Caki2 (cell line): ENCODE data around the gene GPBP1L1. TPM values are rescaled to one million over a fixed set of nuclear protein-coding genes. Genes with fewer than 3 reads are reported as not detected.

ENCODE experiments used
- DNase-seq: peaks from one replicate; pipeline ENCODE4 v3.0.0-alpha.2; 2015; ENCODE audit warnings: low read depth
- in situ Hi-C: cut with HindIII; loops from 2 replicates; pipeline ENCODE4 v1.10.0; 2016; ENCODE audit warnings: low sequenced_read_pairs, low pct_unique_long_range_greater_than_20kb, mixed read lengths
- total RNA-seq: library from RNA; depleted of rRNA; stranded (reverse); fragments of >200 nt; shearing (Covaris generic); gene quantifications from 2 replicates; pipeline ENCODE4 v1.2.3, GENCODE V29; 2014; ENCODE audit warnings: low replicate concordance

The GPBP1L1 gene
- total RNA-seq, 1 experiment from 2014 or later, result 90.2 TPM

DNA sequence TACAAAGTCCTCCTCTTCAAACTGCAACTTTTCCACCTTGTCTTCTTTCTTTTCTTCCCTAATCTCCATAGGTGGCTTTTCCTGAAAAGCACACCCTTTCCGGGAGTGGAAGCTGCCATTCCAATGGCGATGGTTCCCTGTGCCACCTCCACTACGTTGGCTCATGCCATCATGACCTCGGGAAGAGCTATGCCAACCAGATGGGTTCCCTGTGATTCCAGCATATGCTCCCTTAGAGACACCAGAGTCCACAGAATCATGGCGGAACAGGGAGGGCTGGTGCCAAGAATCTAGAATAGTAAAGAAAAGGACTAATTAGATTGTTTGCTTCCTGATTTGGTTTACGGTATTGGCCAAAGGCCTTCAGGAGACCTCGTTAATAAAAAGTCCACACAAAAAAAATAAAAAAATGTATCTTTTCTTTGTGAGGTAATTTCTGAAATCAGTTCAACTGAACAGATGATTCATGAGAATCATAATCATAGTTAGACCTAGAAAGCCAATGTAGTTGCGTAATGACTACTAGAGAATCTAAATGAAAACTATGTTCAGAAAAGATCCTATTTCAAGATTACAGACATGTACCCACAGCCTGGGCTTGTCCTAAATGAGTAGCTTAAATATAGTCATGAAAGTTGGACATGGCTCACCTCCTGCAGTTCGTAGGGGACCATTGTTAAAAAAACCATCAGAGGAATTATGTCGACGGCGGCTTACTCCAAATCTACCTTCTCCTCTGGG, 31.6 kb downstream of the GPBP1L1 start:
- no peak for DNase-seq
- in situ Hi-C loops, result no loop called here

GRCh38 chr1:45647248-45648021, 38.9 kb downstream of the GPBP1L1 start:
- DNase-seq, result no peak
- in situ Hi-C loops, result no loop called here

DNA sequence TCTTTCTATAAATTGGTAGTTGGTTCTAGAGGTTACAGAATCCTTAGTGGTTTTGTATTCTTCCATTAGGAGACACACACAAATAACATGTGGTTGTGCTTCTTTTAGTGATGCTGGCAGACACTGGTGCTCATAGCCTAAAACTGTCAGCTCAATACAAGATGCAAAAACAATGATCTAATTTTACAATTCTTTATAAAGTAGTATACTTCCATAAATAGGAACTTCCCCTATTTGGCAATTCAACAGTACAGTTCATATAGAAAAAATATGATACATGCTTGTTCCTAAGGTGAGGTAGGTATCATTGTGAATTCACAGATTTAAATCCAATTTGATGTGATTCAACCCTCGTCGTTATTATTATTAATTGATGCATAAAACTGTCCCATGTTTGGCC, 41.7 kb downstream of the GPBP1L1 start:
- in situ Hi-C loops, result no loop called here
- no peak for DNase-seq

DNA sequence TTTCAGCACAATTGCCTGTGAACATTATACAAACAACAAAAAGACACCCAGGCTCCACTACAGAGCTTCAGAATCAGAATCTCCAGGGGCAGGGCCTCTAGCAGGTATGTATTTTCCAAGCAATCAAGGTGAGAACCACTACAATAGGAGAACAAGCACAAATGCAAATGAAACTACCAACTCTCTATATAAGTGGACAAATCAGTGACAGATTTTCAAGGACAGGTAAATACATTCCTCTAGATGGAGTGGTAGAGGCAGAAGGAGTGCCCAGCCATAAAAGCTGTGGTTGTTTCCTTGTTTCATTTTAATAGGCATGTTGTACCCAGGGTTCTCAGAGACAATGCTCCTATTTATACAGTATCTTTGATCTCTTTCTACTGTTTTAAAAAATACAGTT, 42.4 kb downstream of the GPBP1L1 start:
- in situ Hi-C loops, result no loop called here

GRCh38 chr1:45643321-45643720, 43.0 kb downstream of the GPBP1L1 start:
- no peak for DNase-seq
- in situ Hi-C loops, result no loop called here

More for the DNA sequence above, 42.4 kb downstream of the GPBP1L1 start:
- peak; percentile 47 for DNase-seq

- no peak for DNase-seq
- in situ Hi-C loops, result no loop called here
Observed at GRCh38 chr1:45640293-45640692, 46.0 kb downstream of the GPBP1L1 start.

DNA sequence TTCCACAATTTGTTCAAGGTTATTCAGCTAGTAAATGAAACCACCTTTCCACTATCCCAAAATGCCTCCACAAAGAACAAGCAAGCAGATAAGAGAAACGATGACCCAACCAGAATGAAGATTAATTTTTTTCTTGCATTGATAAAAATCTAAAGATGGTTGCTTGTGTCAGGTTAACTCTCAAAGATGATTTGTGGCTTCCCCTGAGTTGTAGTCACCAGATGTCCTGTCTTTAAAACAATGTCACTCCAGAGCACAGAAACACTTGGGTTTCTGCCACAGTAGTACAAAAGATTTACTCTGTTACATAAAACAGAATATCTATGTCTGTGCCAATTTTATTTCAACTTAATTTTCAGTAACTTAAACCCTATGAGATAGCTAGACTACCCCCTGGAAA, 51.1 kb downstream of the GPBP1L1 start:
- in situ Hi-C loops, result no loop called here
- no peak for DNase-seq

DNA sequence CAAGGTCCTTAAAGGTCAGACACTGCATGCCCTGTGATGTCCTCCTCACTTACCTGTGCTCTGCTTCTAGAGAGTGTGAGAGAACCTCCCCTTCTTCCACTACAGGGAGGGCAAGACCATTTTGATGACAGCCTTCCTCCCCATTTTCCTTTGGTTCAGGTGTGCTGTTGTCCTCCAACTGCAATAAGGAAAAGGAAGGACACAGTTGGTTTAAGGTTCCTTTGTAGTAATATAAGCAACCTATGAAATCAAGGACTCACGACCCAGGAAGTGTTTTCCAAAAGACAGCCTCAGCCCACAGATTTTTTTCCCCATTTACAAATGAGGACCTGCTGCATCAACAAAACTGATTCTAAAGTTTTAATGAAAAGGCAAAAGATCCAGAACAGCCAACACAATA, 55.9 kb downstream of the GPBP1L1 start:
- no peak for DNase-seq
- in situ Hi-C loops, result no loop called here

DNA sequence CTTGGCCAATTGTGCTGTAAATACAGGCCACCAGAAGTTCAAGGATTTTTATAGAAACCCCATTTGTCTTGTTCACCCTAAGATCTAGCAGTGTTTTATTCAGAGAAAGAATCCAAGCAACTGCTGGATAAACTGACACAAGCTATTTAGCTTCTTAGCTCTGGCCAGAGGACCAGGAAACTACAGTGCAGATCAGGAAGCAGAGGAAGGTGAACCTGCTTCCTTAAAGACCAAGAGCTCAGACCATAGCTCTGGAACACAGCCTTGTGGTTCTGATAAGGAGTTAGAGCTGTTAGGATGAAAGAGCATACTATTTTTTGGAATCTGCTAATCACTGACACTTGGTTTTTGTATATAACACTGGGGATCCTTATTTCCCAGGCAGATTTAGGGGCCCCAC, 57.3 kb downstream of the GPBP1L1 start:
- in situ Hi-C loops, result no loop called here
- no peak for DNase-seq

GRCh38 chr1:45623972-45624371, 62.4 kb downstream of the GPBP1L1 start, which contains the start of gene CCDC17:
TSS of gene CCDC17 (minus strand) at chr1:45624054. CDS start at chr1:45623909, 145 bp downstream.
- in situ Hi-C loops, result no loop called here
- DNase-seq, result no peak

DNA sequence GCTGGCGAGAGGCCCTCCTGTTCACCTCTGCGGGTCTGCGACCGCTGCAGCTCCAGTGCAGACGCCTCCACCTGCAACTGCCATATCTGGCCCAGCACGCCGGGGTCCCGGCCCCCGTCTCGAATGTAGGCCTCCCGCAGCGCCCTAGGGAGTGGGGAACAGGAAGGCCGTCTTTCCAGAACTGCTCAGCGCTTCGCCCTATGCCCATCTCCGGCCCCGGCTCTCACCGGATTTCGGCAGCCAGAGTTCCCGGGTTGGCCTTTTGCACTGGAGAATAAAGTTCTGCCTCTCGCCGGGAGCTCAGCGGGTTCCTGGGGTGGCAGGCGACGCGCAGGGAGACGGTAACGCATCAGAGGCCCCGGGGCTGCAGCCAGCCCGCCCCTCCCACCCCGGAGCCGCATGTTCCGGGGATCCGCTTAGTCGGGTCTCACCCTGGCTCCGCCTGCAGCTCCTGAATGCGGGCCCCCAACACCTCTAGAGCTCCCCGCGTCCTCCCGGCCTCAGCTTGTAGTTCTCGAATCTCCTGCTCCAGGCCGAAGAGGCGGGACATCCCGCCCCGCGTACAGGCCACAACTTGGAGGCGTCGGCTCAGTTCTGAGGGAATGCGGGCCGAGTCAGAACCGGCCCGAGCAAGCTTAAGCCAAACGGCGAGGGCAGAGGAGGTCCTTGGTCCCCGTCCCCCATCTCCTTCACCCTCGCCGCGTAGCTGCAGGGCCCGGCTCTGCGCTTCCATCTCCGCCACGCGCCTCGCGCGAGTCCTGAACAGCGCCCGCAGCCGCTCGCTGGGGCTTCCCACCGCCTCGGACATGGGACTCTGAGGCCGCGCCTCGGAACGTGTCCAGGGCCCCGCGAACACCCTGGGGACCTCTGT, 63.6 kb downstream of the GPBP1L1 start:
- in situ Hi-C loops, result no loop called here
- no peak for DNase-seq

- in situ Hi-C loops, result no loop called here
- DNase-seq, result no peak
Observed at GRCh38 chr1:45621895-45622523, 64.3 kb downstream of the GPBP1L1 start.

GRCh38 chr1:45621501-45621836, 64.9 kb downstream of the GPBP1L1 start:
- in situ Hi-C loops, result no loop called here
- DNase-seq, result no peak

DNA sequence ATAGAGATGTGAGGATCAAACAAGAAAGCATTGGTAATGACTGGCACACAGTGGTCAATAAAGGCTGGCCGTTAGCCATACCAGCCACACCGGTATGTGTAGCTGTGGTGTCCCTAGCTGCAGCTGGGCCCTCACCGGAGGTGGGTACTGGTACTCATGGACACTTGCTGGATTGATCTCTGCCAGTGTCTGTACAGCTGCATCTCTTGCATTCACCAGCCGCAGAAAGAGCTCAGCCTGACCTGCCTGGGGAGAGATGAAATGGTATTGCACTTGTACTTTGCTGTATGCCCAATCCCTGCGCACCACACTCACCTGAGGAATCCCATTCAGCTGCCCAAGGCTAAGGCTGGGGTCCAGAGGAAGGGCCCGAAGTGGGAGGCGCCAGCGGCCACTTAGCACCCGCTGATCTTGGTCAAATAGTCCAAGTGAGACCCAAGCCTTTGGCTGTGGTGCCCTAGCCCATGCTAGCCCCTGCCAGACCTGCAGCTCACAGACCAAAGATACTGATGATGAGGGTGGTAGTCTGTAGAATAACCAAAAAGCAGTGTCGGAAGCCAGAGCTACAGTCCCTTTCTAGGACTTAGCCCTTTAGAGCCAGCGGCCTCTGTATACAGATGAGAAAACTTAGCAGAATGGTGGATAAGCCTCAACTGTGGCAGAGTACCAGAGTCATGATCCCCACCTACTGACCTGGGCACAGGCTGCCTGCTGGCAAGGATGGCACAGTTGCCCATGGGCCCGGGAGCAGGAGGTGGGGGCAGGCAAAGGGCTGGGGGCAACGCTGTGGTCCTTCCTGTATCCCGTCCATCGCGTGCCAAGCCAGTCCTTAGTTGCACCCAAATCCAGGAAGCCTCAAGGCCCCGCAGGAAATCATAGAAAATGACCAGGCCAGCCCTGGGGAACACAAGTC, 65.5 kb downstream of the GPBP1L1 start:
- no peak for DNase-seq

GRCh38 chr1:45619149-45619921, 67.0 kb downstream of the GPBP1L1 start:
- DNase-seq, result no peak
- in situ Hi-C loops, result no loop called here

More for the DNA sequence above, 65.5 kb downstream of the GPBP1L1 start:
- in situ Hi-C loops, result no loop called here

- in situ Hi-C loops, result no loop called here
- no peak for DNase-seq
Observed at GRCh38 chr1:45617618-45618017, 68.7 kb downstream of the GPBP1L1 start.

- in situ Hi-C loops, result no loop called here
- no peak for DNase-seq
Observed at GRCh38 chr1:45615885-45616284, 70.4 kb downstream of the GPBP1L1 start.
